Measurements from ENCODE around the gene KDF1.

- TF ChIP-seq, protein P1, sequence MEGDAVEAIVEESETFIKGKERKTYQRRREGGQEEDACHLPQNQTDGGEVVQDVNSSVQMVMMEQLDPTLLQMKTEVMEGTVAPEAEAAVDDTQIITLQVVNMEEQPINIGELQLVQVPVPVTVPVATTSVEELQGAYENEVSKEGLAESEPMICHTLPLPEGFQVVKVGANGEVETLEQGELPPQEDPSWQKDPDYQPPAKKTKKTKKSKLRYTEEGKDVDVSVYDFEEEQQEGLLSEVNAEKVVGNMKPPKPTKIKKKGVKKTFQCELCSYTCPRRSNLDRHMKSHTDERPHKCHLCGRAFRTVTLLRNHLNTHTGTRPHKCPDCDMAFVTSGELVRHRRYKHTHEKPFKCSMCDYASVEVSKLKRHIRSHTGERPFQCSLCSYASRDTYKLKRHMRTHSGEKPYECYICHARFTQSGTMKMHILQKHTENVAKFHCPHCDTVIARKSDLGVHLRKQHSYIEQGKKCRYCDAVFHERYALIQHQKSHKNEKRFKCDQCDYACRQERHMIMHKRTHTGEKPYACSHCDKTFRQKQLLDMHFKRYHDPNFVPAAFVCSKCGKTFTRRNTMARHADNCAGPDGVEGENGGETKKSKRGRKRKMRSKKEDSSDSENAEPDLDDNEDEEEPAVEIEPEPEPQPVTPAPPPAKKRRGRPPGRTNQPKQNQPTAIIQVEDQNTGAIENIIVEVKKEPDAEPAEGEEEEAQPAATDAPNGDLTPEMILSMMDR (IDR thresholded peaks at IDR 0.05), result no peak
- no peak for TF ChIP-seq POLR2A (IDR thresholded peaks at IDR 0.05)
Observed at GRCh38 chr1:26951821-26952497, 8.3 kb downstream of the KDF1 start.
